B cell (primary cell): ENCODE results near the gene MAPK8IP2. TPM values are rescaled to one million over a fixed set of nuclear protein-coding genes. Genes with fewer than 3 reads are reported as not detected.
A peak's percentile ranks its signal among the peaks of the same experiment; 100 is the strongest.

ENCODE experiments used
- ATAC-seq: fragments of 200-7000 bp; cut with Tn5 transposase; one replicate; pipeline ENCODE4 v1.10.0; 2021; ENCODE audit warnings: low read depth, mild to moderate bottlenecking, moderate number of reproducible peaks, moderate library complexity
- CTCF ChIA-PET: fragments of 350-600 bp; sonication (Branson Sonifier 250); formaldehyde crosslinking; loops from one replicate; lab custom pipeline; 2021; ENCODE audit warnings: antibody characterized with exemption, inconsistent platforms; lab: Charles Lee
- POLR2A ChIA-PET: fragments of 350-600 bp; sonication (Branson Sonifier 250); formaldehyde crosslinking; loops from one replicate; lab custom pipeline; 2021; ENCODE audit warnings: antibody characterized with exemption; lab: Charles Lee
- DNase-seq: peaks from one replicate; pipeline ENCODE4 v3.0.0; 2013
- H2AFZ ChIP-seq: 2 replicates; pipeline ENCODE4 v1.6.1; 2012; ENCODE audit warnings: mild to moderate bottlenecking, low read depth, low read length; ENCODE audit not compliant: insufficient read depth, poor library complexity, severe bottlenecking
- H3K27ac ChIP-seq, 2 donors: 1 replicate in 1 of 2; 2 replicates in 1 of 2; pipeline ENCODE4 v1.5.1; 2012 to 2013; ENCODE audit warnings: low read length in 2 of 2, mild to moderate bottlenecking in 2 of 2, moderate library complexity in 1 of 2
- H3K27me3 ChIP-seq, 4 experiments: fragments of 200-600 bp in 1 of 4; sonication (generic) in 1 of 4; replicated peaks in 1 of 4; 1 replicate in 2 of 4; 2 replicates in 2 of 4; pipeline versions ENCODE4 v1.6.1 to v1.7.0; 2013 to 2016; ENCODE audit warnings: low read length in 3 of 4, mild to moderate bottlenecking in 2 of 4, mixed read lengths in 1 of 4, moderate library complexity in 1 of 4; ENCODE audit not compliant: insufficient read depth in 4 of 4, control insufficient read depth in 3 of 4; ENCODE audit errors: control extremely low read depth in 1 of 4
- H3K36me3 ChIP-seq, 2 experiments: replicated peaks in 1 of 2; 1 replicate in 1 of 2; 2 replicates in 1 of 2; pipeline versions ENCODE4 v1.6.1 to v1.7.1; 2013; ENCODE audit warnings: low read length in 1 of 2; ENCODE audit not compliant: insufficient read depth in 2 of 2, control insufficient read depth in 1 of 2; ENCODE audit errors: control extremely low read depth in 1 of 2, extremely low read depth in 1 of 2
- H3K4me1 ChIP-seq, 2 donors: fragments of 200-600 bp in 1 of 2; sonication (generic) in 1 of 2; 1 replicate in 1 of 2; 2 replicates in 1 of 2; pipeline versions ENCODE4 v1.5.1 to v1.6.1; 2013 to 2017; ENCODE audit warnings: low read length in 2 of 2; ENCODE audit not compliant: control insufficient read depth in 2 of 2, insufficient read depth in 2 of 2
- H3K4me2 ChIP-seq: replicated peaks from 2 replicates; pipeline ENCODE3; 2012; ENCODE audit warnings: mild to moderate bottlenecking, low read depth, low read length; ENCODE audit not compliant: poor library complexity, severe bottlenecking
- H3K4me3 ChIP-seq, 5 experiments: fragments of 200-600 bp in 1 of 5; sonication (generic) in 1 of 5; 1 replicate in 3 of 5; 2 replicates in 2 of 5; pipeline versions ENCODE4 v1.5.1 to v1.7.0; 2011 to 2016; ENCODE audit warnings: low read length in 4 of 5, mild to moderate bottlenecking in 4 of 5, low read depth in 2 of 5, control low read depth in 1 of 5, moderate library complexity in 1 of 5; ENCODE audit not compliant: insufficient read depth in 1 of 5; ENCODE audit errors: control extremely low read depth in 1 of 5, extremely low read depth in 1 of 5
- H3K79me2 ChIP-seq: fragments of 200-600 bp; sonication (generic); one replicate; pipeline ENCODE4 v1.6.0; 2016; ENCODE audit warnings: low read length; ENCODE audit not compliant: control insufficient read depth, insufficient read depth
- H3K9ac ChIP-seq: fragments of 200-600 bp; sonication (generic); 2 replicates; pipeline ENCODE4 v1.6.1; 2017; ENCODE audit warnings: mild to moderate bottlenecking, low read length, moderate library complexity
- H3K9me3 ChIP-seq, 3 donors: one replicate each; pipeline versions ENCODE4 v1.6.1 to v1.7.1; 2013; ENCODE audit warnings: low read length in 2 of 3; ENCODE audit not compliant: control insufficient read depth in 2 of 3, insufficient read depth in 1 of 3; ENCODE audit errors: control extremely low read depth in 1 of 3
- H4K20me1 ChIP-seq: 2 replicates; pipeline ENCODE4 v1.6.0; 2012; ENCODE audit warnings: mild to moderate bottlenecking, low read length; ENCODE audit not compliant: insufficient read depth, control insufficient read depth, poor library complexity, severe bottlenecking
- H3K27ac Mint-ChIP-seq: one replicate; pipeline ENCODE4 v1.8.0; 2021; ENCODE audit warnings: mixed read lengths
- H3K27me3 Mint-ChIP-seq: one replicate; pipeline ENCODE4 v1.8.0; 2021; ENCODE audit warnings: mixed read lengths
- H3K4me1 Mint-ChIP-seq: one replicate; pipeline ENCODE4 v1.8.0; 2021; ENCODE audit warnings: mixed read lengths
- H3K4me3 Mint-ChIP-seq: one replicate; pipeline ENCODE4 v1.8.0; 2021; ENCODE audit warnings: mixed read lengths
- H3K9me3 Mint-ChIP-seq: one replicate; pipeline ENCODE4 v1.8.0; 2022; ENCODE audit warnings: mixed read lengths; ENCODE audit not compliant: insufficient read depth
- EZH2 ChIP-seq: IDR thresholded peaks from 2 replicates; pipeline ENCODE4 v1.6.1; 2012; ENCODE audit warnings: borderline replicate concordance, low read depth, mild to moderate bottlenecking, moderate library complexity, low read length; ENCODE audit not compliant: insufficient read depth, poor library complexity, severe bottlenecking
- WGBS: methylation state at CpG from one replicate; pipeline ENCODE4 v1.1.5; 2013; ENCODE audit warnings: missing lambda C conversion rate; ENCODE audit not compliant: insufficient coverage; 5-methylcytosine and 5-hydroxymethylcytosine counted together
- intact Hi-C: fragments of 100-400 bp; cut with micrococcal nuclease; formaldehyde crosslinking; loops from one replicate; pipeline ENCODE4 v1.10.0; 2022
- polyA plus RNA-seq: library from polyadenylated mRNA; depleted of rRNA; stranded (reverse); fragments of >200 nt; gene quantifications from 2 replicates; pipeline ENCODE4 v1.2.3, GENCODE V29; 2012
- total RNA-seq, 2 donors: library from RNA; stranded (reverse); fragments of 120-200 nt in 1 of 2; gene quantifications; 1 replicate in 1 of 2; 2 replicates in 1 of 2; pipeline versions ENCODE4 v1.2.3 to v1.2.4, GENCODE V29; 2013 to 2022
- TF ChIP-seq, protein P1 (sequence below): fragments of 200-600 bp; IDR thresholded peaks from one replicate; pipeline ENCODE4 v1.8.0; 2022; ENCODE audit warnings: antibody characterized with exemption, mild to moderate bottlenecking

The MAPK8IP2 gene
- total and polyA plus RNA-seq, 2 donors (not counting 1 experiment from before 2014, with no cell fraction given): 0.19 to 0.39 TPM

GRCh38 chr22:50563413-50564160 is 37.0 kb upstream of the MAPK8IP2 start:
- no peaks in the 10 kb centered on the region for H3K27me3 Mint-ChIP-seq
- peak overlapping the region; percentile 87 for H3K27ac Mint-ChIP-seq
- POLR2A ChIA-PET: interaction anchor here (0.7 to 4.0 kb wide), 9 partner anchors 13 to 296 kb away, joined by 3 to 32 read pairs (median 5); partner anchors contain the start of genes CHKB, SCO2 and TYMP
- ATAC-seq: no peak
- no peaks in the 10 kb centered on the region for H3K9me3 Mint-ChIP-seq
- H3K4me3 ChIP-seq: peak overlapping the region; percentile 5 to 83 (median 72)
- H3K9ac ChIP-seq: peak overlapping the region; percentile 72
- peak overlapping the region; percentile 81 for H2AFZ ChIP-seq
- intact Hi-C loops: loop anchor here (2.0 kb wide), 3 partner anchors 15 to 65 kb away; partner anchors contain the start of gene ARSA
- H3K4me1 ChIP-seq: peaks cover 5 to 9% of the 10 kb centered on the region in 2 donors
- TF ChIP-seq EZH2: no peak
- TF ChIP-seq, protein P1, sequence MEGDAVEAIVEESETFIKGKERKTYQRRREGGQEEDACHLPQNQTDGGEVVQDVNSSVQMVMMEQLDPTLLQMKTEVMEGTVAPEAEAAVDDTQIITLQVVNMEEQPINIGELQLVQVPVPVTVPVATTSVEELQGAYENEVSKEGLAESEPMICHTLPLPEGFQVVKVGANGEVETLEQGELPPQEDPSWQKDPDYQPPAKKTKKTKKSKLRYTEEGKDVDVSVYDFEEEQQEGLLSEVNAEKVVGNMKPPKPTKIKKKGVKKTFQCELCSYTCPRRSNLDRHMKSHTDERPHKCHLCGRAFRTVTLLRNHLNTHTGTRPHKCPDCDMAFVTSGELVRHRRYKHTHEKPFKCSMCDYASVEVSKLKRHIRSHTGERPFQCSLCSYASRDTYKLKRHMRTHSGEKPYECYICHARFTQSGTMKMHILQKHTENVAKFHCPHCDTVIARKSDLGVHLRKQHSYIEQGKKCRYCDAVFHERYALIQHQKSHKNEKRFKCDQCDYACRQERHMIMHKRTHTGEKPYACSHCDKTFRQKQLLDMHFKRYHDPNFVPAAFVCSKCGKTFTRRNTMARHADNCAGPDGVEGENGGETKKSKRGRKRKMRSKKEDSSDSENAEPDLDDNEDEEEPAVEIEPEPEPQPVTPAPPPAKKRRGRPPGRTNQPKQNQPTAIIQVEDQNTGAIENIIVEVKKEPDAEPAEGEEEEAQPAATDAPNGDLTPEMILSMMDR: no peak
- H3K4me2 ChIP-seq: peak overlapping the region; percentile 86
- WGBS: 36% methylated on average over 13 of the region's 17 CpGs
- no peaks in the 10 kb centered on the region for H3K36me3 ChIP-seq
- H3K4me3 Mint-ChIP-seq: peak overlapping the region; percentile 87
- H3K9me3 ChIP-seq: no peaks in the 10 kb centered on the region
- CTCF ChIA-PET: interaction anchor here (0.6 to 3.1 kb wide), 19 partner anchors 14 to 312 kb away, joined by 3 to 54 read pairs (median 6); partner anchors contain the start of genes CHKB, HDAC10, KLHDC7B and LMF2
- DNase-seq: no peak
- H3K27ac ChIP-seq: no peak overlapping the region
- H3K4me1 Mint-ChIP-seq: peaks cover 16% of the 10 kb centered on the region
- H4K20me1 ChIP-seq: no peaks in the 10 kb centered on the region
- H3K79me2 ChIP-seq: no peaks in the 10 kb centered on the region
- H3K27me3 ChIP-seq: no peaks in the 10 kb centered on the region

GRCh38 chr22:50564289-50564688 is 36.3 kb upstream of the MAPK8IP2 start:
- DNase-seq: no peak
- H3K4me2 ChIP-seq: no peak overlapping the region
- Mint-ChIP-seq H3K9me3 (no peaks in the 10 kb centered on the region), H3K4me1 (peaks cover 16% of the 10 kb centered on the region), H3K4me3 (peak overlapping the region; percentile 53), H3K27ac (no peak overlapping the region), H3K27me3 (no peaks in the 10 kb centered on the region)
- ChIA-PET POLR2A (interaction anchor here (0.6 to 4.0 kb wide), 5 partner anchors 9 to 297 kb away, joined by 3 to 32 read pairs (median 3); partner anchors contain the start of genes SCO2 and TYMP), CTCF (interaction anchor here (0.5 to 3.1 kb wide), 9 partner anchors 9 to 312 kb away, joined by 4 to 54 read pairs (median 6); partner anchors contain the start of genes CHKB, HDAC10 and SCO2)
- no peak for ATAC-seq
- no peak overlapping the region for H3K9ac ChIP-seq
- intact Hi-C loops: no loop called here
- H3K9me3 ChIP-seq: no peaks in the 10 kb centered on the region
- TF ChIP-seq, protein P1: no peak
- TF ChIP-seq EZH2: no peak
- H3K36me3 ChIP-seq: peaks cover 0 to under 1% of the 10 kb centered on the region in 2 experiments
- H4K20me1 ChIP-seq: no peaks in the 10 kb centered on the region
- H3K4me1 ChIP-seq: peaks cover 5 to 9% of the 10 kb centered on the region in 2 donors
- H3K4me3 ChIP-seq: no peak overlapping the region
- WGBS: 96% methylated on average over 11 of the region's 11 CpGs
- no peaks in the 10 kb centered on the region for H3K79me2 ChIP-seq
- H3K27me3 ChIP-seq: no peaks in the 10 kb centered on the region
- H3K27ac ChIP-seq: no peak overlapping the region
- no peak overlapping the region for H2AFZ ChIP-seq
